Inferior parietal cortex (tissue), 1 donor: ENCODE results near the gene ZFPL1.
A peak's percentile ranks its signal among the peaks of the same experiment; 100 is the strongest.

Source experiments
- DNase-seq: peaks from one replicate; pipeline ENCODE4 v3.0.0-alpha.2; 2016; ENCODE audit errors: extremely low spot score

ZFPL1 gene

DNA sequence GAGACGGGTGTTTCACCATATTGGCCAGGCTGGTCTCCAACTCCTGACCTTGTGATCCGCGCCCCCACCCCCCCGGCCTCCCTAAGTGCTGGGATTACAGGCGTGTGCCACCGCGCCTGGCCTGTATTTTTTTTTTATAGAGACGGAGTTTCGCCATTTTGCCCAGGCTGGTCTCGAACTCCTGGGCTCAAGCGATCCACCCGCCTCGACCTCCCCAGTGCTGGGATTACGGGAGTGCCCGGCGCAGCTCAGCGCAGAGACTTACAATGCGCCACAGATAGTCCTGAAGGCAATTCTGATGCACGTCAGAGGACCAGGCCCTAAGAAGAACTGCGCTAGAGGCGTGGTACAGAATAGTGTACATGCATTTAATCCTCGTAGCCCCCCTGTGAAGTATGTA lies 11.4 kb downstream of the ZFPL1 start:
- no peak for DNase-seq

DNA sequence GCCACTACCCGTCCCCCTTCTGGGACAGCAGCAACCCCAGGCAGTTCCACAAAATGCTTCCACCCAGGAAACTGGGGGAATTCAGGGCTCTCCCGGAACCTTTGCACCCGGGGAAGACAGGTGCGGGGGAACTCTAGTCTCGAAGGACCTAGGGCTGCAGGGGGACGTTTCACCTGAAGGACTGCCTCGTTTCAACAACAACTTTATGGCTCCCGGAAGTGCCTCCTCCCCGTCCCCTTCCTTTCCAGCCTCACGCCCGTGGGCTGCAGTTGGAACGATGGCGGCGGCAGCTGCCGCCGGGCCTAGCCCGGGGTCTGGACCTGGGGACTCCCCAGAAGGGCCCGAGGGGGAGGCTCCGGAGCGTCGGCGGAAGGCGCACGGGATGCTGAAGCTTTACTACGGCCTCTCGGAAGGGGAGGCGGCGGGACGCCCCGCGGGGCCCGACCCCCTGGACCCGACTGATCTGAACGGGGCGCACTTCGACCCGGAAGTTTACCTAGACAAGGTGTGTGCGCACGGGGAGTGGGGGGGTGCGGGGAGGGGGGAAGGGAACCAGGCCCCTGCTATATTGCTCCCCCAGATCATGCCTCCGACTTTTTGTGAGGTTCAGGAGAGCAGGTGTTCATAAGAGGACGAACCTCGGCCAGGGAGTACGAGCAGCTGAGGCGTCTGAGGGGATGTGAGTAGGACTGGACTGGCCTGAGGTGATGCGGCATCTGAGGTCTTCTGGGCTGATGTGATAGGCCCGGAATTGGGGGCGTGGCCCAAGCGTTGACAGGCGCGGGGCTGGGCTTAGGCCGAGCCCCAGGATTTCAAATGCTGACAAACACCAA lies 12.2 kb downstream of the ZFPL1 start, which contains the start of gene VPS51:
Gene VPS51, plus strand, starts transcription at position 241 of the 833 bp plus-strand sequence. Its CDS starts 37 bp downstream, at position 278.
- DNase-seq = peak; percentile 89

GRCh38 chr11:65096926-65097325 lies 12.9 kb downstream of the ZFPL1 start:
- no peak for DNase-seq

DNA sequence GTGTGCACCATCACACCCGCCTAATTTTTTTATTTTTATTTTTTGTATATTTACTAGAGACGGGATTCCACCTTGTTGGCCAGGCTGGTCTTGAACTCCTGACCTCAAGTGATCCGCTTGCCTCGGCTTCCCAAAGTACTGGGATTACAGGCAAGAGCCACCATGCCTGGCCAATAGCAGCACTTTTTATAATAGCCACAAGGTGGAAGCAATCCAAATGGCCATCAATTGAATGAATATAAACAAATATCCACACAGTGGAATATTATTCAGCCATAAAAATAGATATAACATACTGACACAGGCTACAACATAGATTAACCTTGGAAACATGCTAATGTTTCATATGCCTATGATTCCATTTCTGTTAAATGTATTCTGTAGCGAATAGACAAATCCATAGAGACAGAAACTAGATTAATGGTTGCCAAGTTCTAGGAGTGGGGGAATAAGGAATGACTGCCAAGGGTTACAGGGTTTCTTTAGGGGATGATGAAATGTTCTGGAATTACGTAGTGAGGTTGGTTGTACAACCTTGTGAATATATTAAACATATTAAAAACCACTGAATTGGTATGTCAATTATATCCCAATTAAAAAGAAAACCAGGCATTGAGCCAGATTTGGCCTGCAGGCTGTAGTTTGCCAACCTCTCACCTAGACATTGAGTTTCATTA lies 16.8 kb downstream of the ZFPL1 start:
- no peak for DNase-seq

- peak; percentile 66 for DNase-seq
These were observed 18.4 kb downstream of the ZFPL1 start for GRCh38 chr11:65102142-65103095.

- DNase-seq = no peak
These were observed 19.5 kb downstream of the ZFPL1 start for GRCh38 chr11:65103476-65103875.

DNA sequence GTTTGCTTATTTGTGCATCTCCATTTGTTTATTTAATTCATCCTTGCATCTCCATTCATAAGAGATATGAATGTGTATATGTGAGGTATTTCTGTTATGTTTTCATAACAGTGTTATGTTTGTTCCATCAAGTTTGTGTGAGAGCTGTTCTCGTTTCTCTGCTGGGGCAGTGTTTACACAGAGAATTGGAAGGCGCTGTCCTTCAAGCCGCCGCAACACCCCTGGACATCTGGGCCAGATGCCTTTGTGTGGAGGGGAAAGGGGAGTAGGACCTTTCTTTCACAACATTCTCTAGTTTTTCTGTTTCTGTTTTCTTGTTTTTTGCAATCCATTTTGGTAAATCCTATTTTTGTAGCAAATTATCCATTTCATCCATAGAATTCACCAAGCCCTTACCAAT lies 20.6 kb downstream of the ZFPL1 start:
- DNase-seq = no peak

- DNase-seq = no peak
These were observed 23.1 kb downstream of the ZFPL1 start for GRCh38 chr11:65107078-65107477.

DNA sequence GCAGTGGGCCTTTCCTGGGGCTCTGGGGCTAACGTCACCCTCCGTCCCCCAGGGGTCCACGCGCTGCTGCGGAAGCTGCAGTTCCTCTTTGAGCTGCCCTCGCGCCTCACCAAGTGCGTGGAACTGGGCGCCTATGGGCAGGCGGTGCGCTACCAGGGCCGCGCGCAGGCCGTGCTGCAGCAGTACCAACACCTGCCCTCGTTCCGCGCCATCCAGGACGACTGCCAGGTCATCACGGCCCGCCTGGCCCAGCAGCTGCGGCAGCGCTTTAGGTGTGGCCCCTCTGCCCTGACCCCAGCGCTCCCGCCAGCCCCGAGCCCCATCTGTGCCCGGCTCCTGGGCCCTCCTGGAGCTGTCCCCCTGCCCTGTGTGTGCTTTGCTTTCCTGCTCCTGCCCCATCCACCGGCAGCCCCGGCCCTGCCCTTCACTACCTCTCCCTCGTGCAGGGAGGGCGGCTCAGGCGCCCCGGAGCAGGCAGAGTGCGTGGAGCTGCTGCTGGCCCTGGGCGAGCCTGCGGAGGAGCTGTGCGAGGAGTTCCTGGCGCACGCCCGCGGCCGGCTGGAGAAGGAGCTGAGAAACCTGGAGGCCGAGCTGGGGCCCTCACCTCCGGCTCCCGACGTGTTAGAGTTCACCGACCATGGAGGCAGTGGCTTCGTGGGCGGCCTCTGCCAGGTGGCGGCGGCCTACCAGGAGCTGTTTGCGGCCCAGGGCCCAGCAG lies 23.9 kb downstream of the ZFPL1 start:
- no peak for DNase-seq

- no peak for DNase-seq
These were observed 24.6 kb downstream of the ZFPL1 start for GRCh38 chr11:65108469-65109123.

DNA sequence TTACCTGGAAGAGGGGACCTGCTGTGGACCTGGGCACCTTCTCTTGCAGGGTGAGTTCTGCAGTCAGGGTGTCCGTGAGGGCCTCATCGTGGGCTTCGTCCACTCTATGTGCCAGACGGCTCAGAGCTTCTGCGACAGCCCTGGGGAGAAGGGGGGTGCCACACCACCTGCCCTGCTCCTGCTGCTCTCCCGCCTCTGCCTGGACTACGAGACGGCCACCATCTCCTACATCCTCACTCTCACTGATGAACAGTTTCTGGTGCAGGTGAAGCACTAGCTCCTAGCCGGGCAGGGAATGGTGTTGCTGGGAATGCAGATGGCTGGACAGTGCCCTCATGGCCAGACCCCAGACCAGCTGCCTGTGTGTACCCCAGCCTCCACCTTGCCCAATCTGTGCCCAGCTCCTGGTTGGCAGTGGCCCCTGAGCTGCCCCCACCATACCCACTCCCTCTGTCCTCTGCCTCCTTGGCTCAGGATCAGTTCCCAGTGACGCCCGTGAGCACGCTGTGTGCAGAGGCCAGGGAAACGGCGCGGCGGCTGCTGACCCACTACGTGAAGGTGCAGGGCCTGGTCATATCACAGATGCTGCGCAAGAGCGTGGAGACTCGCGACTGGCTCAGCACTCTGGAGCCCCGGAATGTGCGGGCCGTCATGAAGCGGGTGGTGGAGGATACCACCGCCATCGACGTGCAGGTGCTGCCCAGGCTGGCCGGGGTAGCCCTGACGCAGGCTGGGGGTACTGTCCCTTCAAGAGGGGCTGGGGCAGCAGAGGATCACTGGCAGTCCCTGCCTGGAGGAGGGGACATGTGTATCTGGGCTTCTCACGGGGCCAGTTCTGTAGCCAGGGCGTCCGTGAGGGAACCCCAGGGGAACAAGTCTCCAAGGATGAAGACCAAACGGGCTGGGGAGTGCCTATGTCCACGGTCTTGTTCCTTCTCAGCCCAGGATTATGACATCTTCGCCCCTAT lies 25.5 kb downstream of the ZFPL1 start:
- no peak for DNase-seq

DNA sequence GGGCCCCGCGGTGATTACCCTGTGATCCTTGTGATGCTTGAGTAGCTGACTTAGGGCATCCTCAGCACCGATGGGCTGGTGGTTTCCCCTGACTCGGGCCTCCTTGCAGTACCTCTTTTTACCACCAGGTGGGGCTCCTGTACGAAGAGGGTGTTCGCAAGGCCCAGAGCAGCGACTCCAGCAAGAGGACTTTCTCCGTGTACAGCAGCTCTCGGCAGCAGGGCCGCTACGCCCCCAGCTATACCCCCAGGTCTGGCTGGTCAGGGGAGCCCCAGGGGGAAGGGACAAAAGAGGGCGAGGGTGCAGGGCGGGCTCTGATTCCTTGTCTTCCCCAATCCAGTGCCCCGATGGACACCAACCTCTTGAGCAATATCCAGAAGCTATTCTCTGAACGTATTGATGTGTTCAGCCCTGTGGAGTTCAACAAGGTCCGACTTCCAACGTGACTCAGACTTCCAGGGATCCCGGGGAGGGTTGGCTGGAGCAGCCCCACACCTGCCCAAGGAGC lies 26.4 kb downstream of the ZFPL1 start:
- peak; percentile 95 for DNase-seq

- DNase-seq = no peak
These were observed 27.2 kb downstream of the ZFPL1 start for GRCh38 chr11:65111159-65111743.

- peak; percentile 93 for DNase-seq
These were observed 27.9 kb downstream of the ZFPL1 start, which contains the start of gene TM7SF2 for GRCh38 chr11:65111744-65112545. Gene TM7SF2, plus strand, starts transcription at chr11:65111872. Its CDS starts 144 bp downstream, at chr11:65112016.

- DNase-seq = no peak
These were observed 28.7 kb downstream of the ZFPL1 start for GRCh38 chr11:65112546-65113360.

DNA sequence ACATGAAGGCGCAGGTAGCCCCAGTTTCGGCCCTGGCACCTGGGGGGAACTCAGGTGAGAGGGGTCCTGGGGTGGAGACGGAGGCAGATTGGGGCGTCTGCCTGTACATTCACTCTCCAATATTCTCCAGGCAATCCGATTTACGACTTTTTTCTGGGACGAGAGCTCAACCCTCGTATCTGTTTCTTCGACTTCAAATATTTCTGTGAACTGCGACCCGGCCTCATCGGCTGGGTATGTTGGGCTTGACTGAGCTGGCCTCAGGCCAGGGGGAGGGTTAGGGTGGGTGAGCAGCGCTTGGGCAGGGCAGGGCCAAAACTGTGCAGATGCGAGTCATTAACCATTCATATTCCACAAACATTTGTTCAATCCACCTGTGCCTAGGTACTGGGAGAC lies 29.3 kb downstream of the ZFPL1 start:
- no peak for DNase-seq

DNA sequence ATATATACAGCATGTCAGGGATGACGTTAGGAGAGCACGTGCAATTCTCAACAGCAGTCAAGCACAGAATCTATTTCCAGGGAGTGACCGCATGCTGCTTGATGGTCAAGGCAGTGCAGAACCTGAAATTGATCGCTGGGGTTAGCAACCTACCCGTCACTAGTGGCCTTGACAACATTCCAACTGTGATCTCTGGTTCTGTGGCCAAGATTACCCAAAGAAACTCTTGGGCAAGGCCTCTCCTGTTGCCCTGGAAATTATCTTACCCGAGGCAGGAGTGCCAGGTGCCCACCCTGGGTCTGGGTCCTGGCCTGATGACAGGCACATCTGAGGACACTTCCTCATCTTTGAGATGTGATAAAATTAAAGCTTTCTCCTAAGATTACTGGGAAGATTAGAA lies 29.8 kb downstream of the ZFPL1 start:
- no peak for DNase-seq
